ENCODE measurements around the gene PPFIA1.

DNA sequence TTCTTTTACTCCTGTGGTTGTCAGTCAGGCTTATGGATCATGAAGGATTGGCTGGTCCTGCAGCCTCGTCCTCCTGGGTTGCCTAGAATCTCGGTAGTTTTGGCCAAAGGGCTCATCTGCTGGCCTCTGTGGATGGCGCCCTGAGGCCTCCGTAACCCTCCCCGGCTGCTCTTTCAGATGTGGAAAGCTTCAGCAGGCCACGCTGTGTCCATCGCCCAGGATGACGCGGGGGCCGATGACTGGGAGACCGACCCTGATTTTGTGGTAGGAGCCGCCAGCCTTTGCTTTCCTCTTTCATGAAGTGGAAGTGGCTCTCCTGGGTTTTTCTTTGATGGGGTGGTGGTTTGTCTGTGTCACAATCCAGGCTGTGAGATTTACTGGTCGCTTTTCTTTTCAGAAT, 136.6 kb downstream of the PPFIA1 start:
- TF ChIP-seq CTCF (IDR thresholded peaks at IDR 0.05) = no peak
- TF ChIP-seq POLR2AphosphoS5 (IDR thresholded peaks at IDR 0.05) = no peak
- no peak for TF ChIP-seq POLR2A (IDR thresholded peaks at IDR 0.05)
- TF ChIP-seq EP300 (IDR thresholded peaks at IDR 0.05) = no peak
